ENCODE data around the gene ITGA5. TPM values are rescaled to one million over a fixed set of nuclear protein-coding genes. Genes with fewer than 3 reads are reported as not detected.

ITGA5 gene
- total RNA-seq, 1 donor from 2014 or later, result 32.2 TPM

DNA sequence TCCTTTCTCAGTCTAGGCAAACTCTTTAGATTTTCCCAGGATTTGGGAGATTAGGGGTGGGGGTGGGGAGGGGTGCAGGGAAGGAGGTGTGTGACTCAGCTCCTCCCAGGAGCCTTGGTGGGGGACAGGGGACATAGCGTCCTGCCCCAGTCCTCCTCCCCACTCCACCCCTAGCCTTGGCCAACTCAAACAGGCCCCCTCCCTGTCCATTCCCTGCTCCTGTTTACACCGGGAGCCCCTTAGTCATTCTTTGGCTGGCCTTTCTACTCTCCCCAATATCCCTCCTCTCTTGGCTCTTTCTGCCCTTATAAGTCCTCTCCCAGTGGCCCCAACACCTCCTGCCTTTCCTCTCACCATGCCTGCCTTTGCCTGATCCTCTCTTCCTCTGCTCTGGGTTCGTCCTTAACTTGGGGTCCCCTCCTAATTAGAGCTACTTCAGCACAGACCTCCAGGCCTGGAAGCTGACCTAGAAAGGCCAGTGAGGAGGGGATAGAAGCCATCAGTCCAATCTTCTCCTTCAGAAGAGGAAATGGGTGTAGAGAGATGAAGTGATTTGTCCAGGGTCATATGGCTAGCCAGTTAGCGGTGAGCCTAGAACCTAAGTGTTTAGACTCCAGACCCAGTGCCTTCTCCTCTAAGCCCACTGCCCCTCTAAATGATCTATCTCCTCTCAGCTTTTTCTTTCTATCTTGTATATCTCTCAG is 2.3 kb upstream of the ITGA5 start:
- peaks cover 41% of the 10 kb centered on the region for H3K27me3 Mint-ChIP-seq
- H3K4me3 Mint-ChIP-seq (ENCODE audit: low read depth), result no peak overlapping the region
- TF ChIP-seq, protein P1, sequence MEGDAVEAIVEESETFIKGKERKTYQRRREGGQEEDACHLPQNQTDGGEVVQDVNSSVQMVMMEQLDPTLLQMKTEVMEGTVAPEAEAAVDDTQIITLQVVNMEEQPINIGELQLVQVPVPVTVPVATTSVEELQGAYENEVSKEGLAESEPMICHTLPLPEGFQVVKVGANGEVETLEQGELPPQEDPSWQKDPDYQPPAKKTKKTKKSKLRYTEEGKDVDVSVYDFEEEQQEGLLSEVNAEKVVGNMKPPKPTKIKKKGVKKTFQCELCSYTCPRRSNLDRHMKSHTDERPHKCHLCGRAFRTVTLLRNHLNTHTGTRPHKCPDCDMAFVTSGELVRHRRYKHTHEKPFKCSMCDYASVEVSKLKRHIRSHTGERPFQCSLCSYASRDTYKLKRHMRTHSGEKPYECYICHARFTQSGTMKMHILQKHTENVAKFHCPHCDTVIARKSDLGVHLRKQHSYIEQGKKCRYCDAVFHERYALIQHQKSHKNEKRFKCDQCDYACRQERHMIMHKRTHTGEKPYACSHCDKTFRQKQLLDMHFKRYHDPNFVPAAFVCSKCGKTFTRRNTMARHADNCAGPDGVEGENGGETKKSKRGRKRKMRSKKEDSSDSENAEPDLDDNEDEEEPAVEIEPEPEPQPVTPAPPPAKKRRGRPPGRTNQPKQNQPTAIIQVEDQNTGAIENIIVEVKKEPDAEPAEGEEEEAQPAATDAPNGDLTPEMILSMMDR (IDR thresholded peaks at IDR 0.05; ENCODE audit: unreplicated experiment), result no peak
- no peaks in the 10 kb centered on the region for H3K9me3 Mint-ChIP-seq (ENCODE audit: low read depth)
- no peaks in the 10 kb centered on the region for H3K36me3 Mint-ChIP-seq (ENCODE audit: insufficient read depth)
- no peak for DNase-seq (ENCODE audit: low spot score, unreplicated experiment)
- H3K27ac Mint-ChIP-seq, result no peak overlapping the region
- peaks cover 18% of the 10 kb centered on the region for H3K4me1 Mint-ChIP-seq (ENCODE audit: low read depth)

DNA sequence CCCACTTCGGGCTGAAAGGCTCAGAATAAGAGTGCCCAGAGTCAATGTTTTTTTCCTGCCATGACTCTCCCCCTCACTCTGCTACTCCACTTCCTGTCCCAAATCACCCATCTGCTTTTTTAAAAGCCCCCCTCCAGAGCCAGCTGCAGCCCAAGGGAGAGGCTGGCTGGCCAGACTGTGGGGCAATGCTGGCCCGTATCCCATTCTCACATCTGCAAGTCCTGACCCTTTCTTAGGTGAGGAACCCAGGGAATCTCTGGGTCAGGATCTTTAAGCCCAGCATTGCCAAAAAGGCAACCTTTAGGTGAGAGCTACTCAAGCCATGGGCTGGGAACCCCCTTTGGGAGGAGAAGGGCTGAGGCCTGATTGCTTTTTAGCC is 1.7 kb upstream of the ITGA5 start:
- H3K4me3 Mint-ChIP-seq (ENCODE audit: low read depth), result peak overlapping the region; percentile 26
- peaks cover 21% of the 10 kb centered on the region for H3K4me1 Mint-ChIP-seq (ENCODE audit: low read depth)
- TF ChIP-seq, protein P1 (IDR thresholded peaks at IDR 0.05; ENCODE audit: unreplicated experiment), result no peak
- H3K9me3 Mint-ChIP-seq (ENCODE audit: low read depth), result no peaks in the 10 kb centered on the region
- no peak for DNase-seq (ENCODE audit: low spot score, unreplicated experiment)
- H3K27me3 Mint-ChIP-seq, result peaks cover 35% of the 10 kb centered on the region
- H3K36me3 Mint-ChIP-seq (ENCODE audit: insufficient read depth), result no peaks in the 10 kb centered on the region
- H3K27ac Mint-ChIP-seq, result no peak overlapping the region

DNA sequence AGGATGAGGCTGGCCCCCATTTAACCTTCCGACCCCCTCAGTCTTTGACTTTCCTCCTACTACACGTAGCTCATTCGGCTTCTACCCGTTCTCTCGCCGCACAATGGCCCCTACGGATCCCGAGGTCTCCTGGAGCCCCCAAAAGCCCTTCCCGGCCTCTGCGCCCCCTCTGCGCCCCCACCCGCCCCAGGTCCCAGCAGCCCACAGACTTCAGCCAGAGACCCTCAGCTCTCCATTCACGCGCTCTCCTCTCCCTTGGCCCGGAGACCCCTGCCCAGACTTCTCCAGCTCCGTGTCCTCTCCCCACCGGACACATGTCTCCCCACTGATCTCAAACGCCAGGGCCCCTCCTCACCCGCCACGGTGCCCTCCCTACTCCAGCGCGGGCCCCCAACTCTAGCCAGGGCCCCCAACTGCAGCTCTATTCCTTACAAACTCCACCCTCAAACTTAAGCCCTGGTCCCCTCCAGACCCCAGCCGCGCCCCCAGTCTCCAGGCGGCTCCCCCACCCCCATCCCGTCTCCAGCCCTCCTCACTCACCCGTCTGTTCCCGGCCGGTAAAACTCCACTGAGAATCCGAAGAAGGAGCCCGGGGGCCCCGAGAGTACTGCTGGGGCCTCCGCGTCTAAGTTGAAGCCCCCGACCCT is 502 bp downstream of the ITGA5 start:
- Mint-ChIP-seq H3K27me3 (peaks cover 27% of the 10 kb centered on the region), H3K36me3 (ENCODE audit: insufficient read depth) (no peaks in the 10 kb centered on the region), H3K9me3 (ENCODE audit: low read depth) (no peaks in the 10 kb centered on the region), H3K4me3 (ENCODE audit: low read depth) (peak overlapping the region; percentile 88), H3K4me1 (ENCODE audit: low read depth) (peaks cover 31% of the 10 kb centered on the region), H3K27ac (peak overlapping the region; percentile 90)
- DNase-seq (ENCODE audit: low spot score, unreplicated experiment), result no peak
- TF ChIP-seq, protein P1 (IDR thresholded peaks at IDR 0.05; ENCODE audit: unreplicated experiment), result no peak

DNA sequence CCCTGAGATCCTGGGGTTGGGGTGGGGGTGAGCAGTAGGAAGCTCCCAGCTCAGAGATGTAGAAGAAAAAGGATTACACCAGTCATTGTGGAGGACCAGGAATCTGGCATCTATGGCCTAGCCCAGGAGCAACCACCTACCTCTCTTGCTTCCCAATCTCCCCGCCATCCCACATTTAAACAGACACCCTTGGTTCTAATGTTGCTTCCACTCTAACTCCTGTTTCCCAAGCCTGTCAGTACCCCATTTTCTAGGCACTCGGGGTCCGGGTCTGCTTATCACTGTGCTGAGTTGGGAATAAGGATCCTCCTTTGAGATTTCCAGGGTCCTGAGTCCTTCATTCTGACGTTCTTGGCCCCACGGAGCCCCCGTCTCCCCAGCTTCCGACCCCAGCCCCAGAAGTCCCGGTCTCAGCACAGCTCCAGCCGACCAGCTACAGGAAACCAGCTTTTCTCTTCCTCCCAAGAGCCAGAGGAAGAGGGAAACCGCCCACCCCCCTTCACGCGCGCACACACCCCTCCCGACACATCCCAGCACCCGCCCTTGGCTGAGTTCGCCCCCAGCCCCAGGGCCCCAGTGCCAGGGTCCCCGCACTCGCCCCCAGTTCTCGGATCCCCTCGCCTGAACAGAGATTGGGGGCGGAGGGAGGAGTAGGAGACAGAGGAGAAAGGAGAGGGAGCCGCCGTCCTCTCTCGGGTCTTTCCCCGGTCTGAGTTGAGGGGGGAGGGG is 1.2 kb downstream of the ITGA5 start:
- peaks cover 21% of the 10 kb centered on the region for H3K27me3 Mint-ChIP-seq
- TF ChIP-seq, protein P1 (IDR thresholded peaks at IDR 0.05; ENCODE audit: unreplicated experiment), result no peak
- DNase-seq (ENCODE audit: low spot score, unreplicated experiment), result no peak
- H3K4me1 Mint-ChIP-seq (ENCODE audit: low read depth), result peaks cover 31% of the 10 kb centered on the region
- no peaks in the 10 kb centered on the region for H3K36me3 Mint-ChIP-seq (ENCODE audit: insufficient read depth)
- H3K9me3 Mint-ChIP-seq (ENCODE audit: low read depth), result no peaks in the 10 kb centered on the region
- peak overlapping the region; percentile 88 for H3K4me3 Mint-ChIP-seq (ENCODE audit: low read depth)
- peak overlapping the region; percentile 90 for H3K27ac Mint-ChIP-seq

Measured in progenitor cell of endocrine pancreas (in vitro differentiated cells).